IMR-90 (cell line): ENCODE measurements around the gene STYK1. TPM values are rescaled to one million over a fixed set of nuclear protein-coding genes. Genes with fewer than 3 reads are reported as not detected.

Source experiments
- ATAC-seq: fragments of 200-7000 bp; cut with Tn5 transposase; 2 replicates; pipeline ENCODE4 v1.9.1; 2020; ENCODE audit warnings: low read depth, mild to moderate bottlenecking, moderate library complexity
- BruUV-seq: library from RNA; stranded (reverse); fragments of 400-500 nt; replicated peaks from 2 replicates; lab custom pipeline; 2021; lab: Mats Ljungman, UMichigan
- CTCF ChIA-PET: fragments of 300-600 bp; formaldehyde crosslinking; extraction: SDS; loops from one replicate; lab custom pipeline; 2021; ENCODE audit warnings: antibody characterized with exemption; lab: Yijun Ruan, JAX
- POLR2A ChIA-PET: fragments of 300-600 bp; sonication (Branson Sonifier 250); formaldehyde crosslinking; loops from one replicate; lab custom pipeline; 2022; ENCODE audit warnings: antibody characterized with exemption; ENCODE audit not compliant: unreplicated experiment; lab: Charles Lee
- DNase-seq: peaks from one replicate; pipeline ENCODE4 v3.0.0; 2013
- H2AFZ ChIP-seq: replicated peaks from 2 replicates; pipeline ENCODE3; 2013; ENCODE audit warnings: low read length, mild to moderate bottlenecking; ENCODE audit not compliant: poor library complexity
- H2AK5ac ChIP-seq: 2 replicates; pipeline ENCODE4 v1.6.1; 2013; ENCODE audit warnings: low read depth, low read length, inconsistent platforms
- H2AK9ac ChIP-seq: replicated peaks from 2 replicates; pipeline ENCODE3; 2013; ENCODE audit warnings: mild to moderate bottlenecking, low read depth, low read length, moderate library complexity; ENCODE audit not compliant: poor library complexity
- H2BK120ac ChIP-seq: 2 replicates; pipeline ENCODE4 v1.6.1; 2013; ENCODE audit warnings: low read depth, low read length, inconsistent platforms
- H2BK15ac ChIP-seq: 3 replicates; pipeline ENCODE4 v1.6.1; 2013; ENCODE audit warnings: low read depth, low read length, inconsistent platforms
- H2BK20ac ChIP-seq: 2 replicates; pipeline ENCODE4 v1.6.1; 2013; ENCODE audit warnings: low read depth, mild to moderate bottlenecking, inconsistent platforms, low read length, moderate library complexity
- H2BK5ac ChIP-seq: 2 replicates; pipeline ENCODE4 v1.6.1; 2013; ENCODE audit warnings: mild to moderate bottlenecking, low read depth, low read length, inconsistent platforms; ENCODE audit not compliant: poor library complexity, severe bottlenecking
- H3K14ac ChIP-seq: replicated peaks from 2 replicates; pipeline ENCODE4 v1.6.1; 2013; ENCODE audit warnings: low read depth, low read length, inconsistent platforms
- H3K18ac ChIP-seq: 2 replicates; pipeline ENCODE4 v1.6.1; 2013; ENCODE audit warnings: low read depth, low read length, control low read depth
- H3K23ac ChIP-seq: 2 replicates; pipeline ENCODE4 v1.6.1; 2013; ENCODE audit warnings: low read depth, low read length, inconsistent platforms
- H3K27ac ChIP-seq: 2 replicates; pipeline ENCODE4 v1.5.1; 2013; ENCODE audit warnings: mild to moderate bottlenecking, control low read depth, low read length; ENCODE audit not compliant: insufficient read depth
- H3K27me3 ChIP-seq: 2 replicates; pipeline ENCODE4 v1.6.1; 2013; ENCODE audit warnings: low read length; ENCODE audit not compliant: control insufficient read depth, insufficient read depth
- H3K36me3 ChIP-seq: 2 replicates; pipeline ENCODE4 v1.6.1; 2013; ENCODE audit warnings: low read length, mixed read lengths; ENCODE audit not compliant: control insufficient read depth, insufficient read depth
- H3K4ac ChIP-seq: 2 replicates; pipeline ENCODE4 v1.6.1; 2013; ENCODE audit warnings: low read depth, low read length, inconsistent platforms
- H3K4me1 ChIP-seq: 2 replicates; pipeline ENCODE4 v1.6.1; 2013; ENCODE audit warnings: low read length, mixed read lengths; ENCODE audit not compliant: control insufficient read depth, insufficient read depth
- H3K4me2 ChIP-seq: 2 replicates; pipeline ENCODE4 v1.6.1; 2013; ENCODE audit warnings: low read depth, mild to moderate bottlenecking, control low read depth, low read length, moderate library complexity
- H3K4me3 ChIP-seq: 2 replicates; pipeline ENCODE4 v1.5.1; 2013; ENCODE audit warnings: low read depth, mild to moderate bottlenecking, control low read depth, low read length, moderate library complexity; ENCODE audit not compliant: insufficient read depth
- H3K56ac ChIP-seq: 2 replicates; pipeline ENCODE4 v1.6.1; 2013; ENCODE audit warnings: low read length, inconsistent platforms; ENCODE audit not compliant: insufficient read depth; ENCODE audit errors: extremely low read depth
- H3K79me1 ChIP-seq, 2 experiments: 2 replicates each; pipeline ENCODE4 v1.6.1; 2013; ENCODE audit warnings: low read length in 2 of 2, inconsistent platforms in 1 of 2, low read depth in 1 of 2
- H3K9ac ChIP-seq: 2 replicates; pipeline ENCODE4 v1.6.1; 2013; ENCODE audit warnings: low read depth, low read length, control low read depth
- H3K9me1 ChIP-seq: 2 replicates; pipeline ENCODE4 v1.6.1; 2013; ENCODE audit warnings: low read length, inconsistent platforms; ENCODE audit not compliant: insufficient read depth
- H3K9me3 ChIP-seq: 2 replicates; pipeline ENCODE4 v1.6.1; 2013; ENCODE audit warnings: low read length; ENCODE audit not compliant: control insufficient read depth, insufficient read depth
- H4K20me1 ChIP-seq: 2 replicates; pipeline ENCODE4 v1.6.1; 2013; ENCODE audit warnings: low read length, inconsistent platforms; ENCODE audit not compliant: insufficient read depth
- H4K5ac ChIP-seq: 2 replicates; pipeline ENCODE4 v1.6.1; 2013; ENCODE audit warnings: mild to moderate bottlenecking, low read depth, low read length, control low read depth
- H4K8ac ChIP-seq, 2 experiments: 2 replicates each; pipeline ENCODE4 v1.6.1; 2013; ENCODE audit warnings: low read depth in 2 of 2, low read length in 2 of 2, control low read depth in 1 of 2, inconsistent platforms in 1 of 2
- H4K91ac ChIP-seq: 2 replicates; pipeline ENCODE4 v1.6.1; 2013; ENCODE audit warnings: low read depth, low read length, inconsistent platforms; ENCODE audit not compliant: insufficient read depth
- BHLHE40 ChIP-seq: fragments of 150-350 bp; IDR thresholded peaks from 2 replicates; pipeline ENCODE4 v1.6.1; 2016; ENCODE audit warnings: mild to moderate bottlenecking, low read depth, low read length
- CEBPB ChIP-seq: IDR thresholded peaks from 2 replicates; pipeline ENCODE4 v1.6.1; 2012; ENCODE audit warnings: low read depth, low read length, improper control_type of control experiment
- CHD1 ChIP-seq: IDR thresholded peaks from 2 replicates; pipeline ENCODE4 v1.6.1; 2012; ENCODE audit warnings: low read depth, low read length, improper control_type of control experiment
- CTCF ChIP-seq: conservative IDR thresholded peaks from 2 replicates; pipeline ENCODE4 v1.5.1; 2012; ENCODE audit warnings: mild to moderate bottlenecking, low read depth, low read length, improper control_type of control experiment
- ELK1 ChIP-seq: fragments of 150-350 bp; IDR thresholded peaks from 2 replicates; pipeline ENCODE4 v1.6.1; 2016; ENCODE audit warnings: low read depth, mild to moderate bottlenecking, low read length, moderate library complexity, borderline replicate concordance
- FOS ChIP-seq: fragments of 150-350 bp; IDR thresholded peaks from 2 replicates; pipeline ENCODE4 v1.6.1; 2016; ENCODE audit warnings: low read depth, low read length
- MAFK ChIP-seq: IDR thresholded peaks from 2 replicates; pipeline ENCODE4 v1.6.1; 2012; ENCODE audit warnings: low read depth, low read length, improper control_type of control experiment
- NFE2L2 ChIP-seq: fragments of 150-350 bp; IDR thresholded peaks from 2 replicates; pipeline ENCODE4 v1.6.1; 2016; ENCODE audit warnings: low read depth, mild to moderate bottlenecking, low read length
- POLR2A ChIP-seq: IDR thresholded peaks from 2 replicates; pipeline ENCODE4 v1.6.1; 2012; ENCODE audit warnings: mild to moderate bottlenecking, low read depth, low read length
- RAD21 ChIP-seq: IDR thresholded peaks from 2 replicates; pipeline ENCODE4 v1.6.1; 2012; ENCODE audit warnings: low read length, improper control_type of control experiment
- RCOR1 ChIP-seq: IDR thresholded peaks from 2 replicates; pipeline ENCODE4 v1.6.1; 2012; ENCODE audit warnings: mild to moderate bottlenecking, low read length, improper control_type of control experiment; ENCODE audit not compliant: insufficient replicate concordance
- RFX5 ChIP-seq: IDR thresholded peaks from 2 replicates; pipeline ENCODE4 v1.8.0; 2012; ENCODE audit warnings: low read depth, mild to moderate bottlenecking, low read length, moderate library complexity
- SMC3 ChIP-seq: fragments of 150-350 bp; IDR thresholded peaks from 2 replicates; pipeline ENCODE4 v1.6.1; 2016; ENCODE audit warnings: low read depth, mild to moderate bottlenecking, antibody characterized with exemption, low read length, moderate library complexity
- USF2 ChIP-seq: fragments of 150-350 bp; IDR thresholded peaks from 2 replicates; pipeline ENCODE4 v1.6.1; 2017; ENCODE audit warnings: mild to moderate bottlenecking, antibody characterized with exemption, low read length, low read depth
- WGBS, 2 experiments: methylation state at CpG; one replicate each; pipeline versions ENCODE4 v1.1.5 to v1.1.7; 2013; ENCODE audit warnings: missing lambda C conversion rate in 2 of 2; ENCODE audit not compliant: insufficient read length in 1 of 2; ENCODE audit errors: extremely low coverage in 2 of 2; 5-methylcytosine and 5-hydroxymethylcytosine counted together
- dilution Hi-C: fragments of 300-500 bp; cut with HindIII; formaldehyde crosslinking; loops from one replicate; pipeline ENCODE4 v1.14.3; 2018; ENCODE audit warnings: low sequenced_read_pairs; ENCODE audit not compliant: unreplicated experiment
- in situ Hi-C: fragments of 300-500 bp; cut with MboI; formaldehyde crosslinking; loops from 3 replicates; pipeline ENCODE4 v1.14.3; 2019; ENCODE audit warnings: low sequenced_read_pairs, inconsistent platforms, mixed read lengths
- intact Hi-C: fragments of 100-400 bp; cut with micrococcal nuclease; formaldehyde crosslinking; loops from 2 replicates; pipeline ENCODE4 v1.10.0; 2022
- polyA plus RNA-seq, 3 experiments: library from polyadenylated mRNA; depleted of rRNA; stranded (reverse); fragments of >200 nt; gene quantifications; 2 replicates each; pipeline ENCODE4 v1.2.3, GENCODE V29; 2012; ENCODE audit warnings: low replicate concordance in 1 of 3
- total RNA-seq: library from RNA; depleted of rRNA; stranded (reverse); fragments of >200 nt; gene quantifications from 2 replicates; pipeline ENCODE4 v1.2.3, GENCODE V29; 2012

The STYK1 gene
- total and polyA plus RNA-seq, 2 of the 4 experiments (the other 2 are of a cell fraction) = 0.36 to 0.72 TPM

GRCh38 chr12:10595881-10596280 is 78.0 kb downstream of the STYK1 start:
- Histone ChIP-seq H4K5ac (no peak overlapping the region), H2BK15ac (no peak overlapping the region), H3K4me3 (no peak overlapping the region), H3K9me1 (no peaks in the 10 kb centered on the region), H3K36me3 (0 out of 2 replicates have a peak, but pooled peaks cover 2% of the 10 kb centered on the region), H2AK9ac (no peak overlapping the region), H3K27ac (no peak overlapping the region), H3K56ac (no peak overlapping the region), H3K9me3 (no peaks in the 10 kb centered on the region), H3K4me2 (no peak overlapping the region), H3K79me1 (no peaks in the 10 kb centered on the region), H3K4ac (no peak overlapping the region), H4K20me1 (no peaks in the 10 kb centered on the region), H2AK5ac (no peak overlapping the region), H2BK20ac (no peak overlapping the region), H3K23ac (no peak overlapping the region), H4K8ac (no peak overlapping the region), H4K91ac (no peak overlapping the region), H3K18ac (no peak overlapping the region), H2AFZ (no peak overlapping the region), H3K14ac (no peak overlapping the region), H3K27me3 (no peaks in the 10 kb centered on the region), H3K4me1 (no peaks in the 10 kb centered on the region), H3K9ac (no peak overlapping the region), H2BK120ac (no peak overlapping the region), H2BK5ac (no peak overlapping the region)
- ATAC-seq = no peak
- no peak for TF ChIP-seq POLR2A
- TF ChIP-seq CEBPB = no peak
- TF ChIP-seq RAD21 = no peak
- no peak for TF ChIP-seq CTCF
- no peak for TF ChIP-seq ELK1
- no peak for TF ChIP-seq FOS
- TF ChIP-seq CHD1 = no peak
- TF ChIP-seq BHLHE40 = no peak
- no peak for TF ChIP-seq RCOR1
- no peak for TF ChIP-seq MAFK
- TF ChIP-seq RFX5 = no peak
- TF ChIP-seq USF2 = no peak
- TF ChIP-seq SMC3 = no peak
- no peak for TF ChIP-seq NFE2L2
- intact Hi-C loops (no loop called here), dilution Hi-C loops (no loop called here), in situ Hi-C loops (no loop called here)
- no peak for DNase-seq
- WGBS, 2 experiments = no CpG with 5 or more reads among the region's 2 CpGs
- ChIA-PET POLR2A (no interaction called here), CTCF (interaction anchor here (1.1 to 1.5 kb wide), 2 partner anchors 12 to 13 kb away, joined by 3 to 5 read pairs; no protein-coding TSS in a partner anchor)
- no TSS peak for BruUV-seq
